GM12878 (cell line): ENCODE data around the gene HSD17B1.

ENCODE experiments used
- CREM ChIP-seq: IDR thresholded peaks from 2 replicates; pipeline ENCODE4 v1.6.1; 2014; ENCODE audit warnings: antibody characterized with exemption, low read depth
- CTCF ChIP-seq, 3 experiments: IDR thresholded peaks in 2 of 3; conservative IDR thresholded peaks in 1 of 3; 2 replicates each; pipeline ENCODE4 v1.5.1; 2011; ENCODE audit warnings: low read depth in 3 of 3, low read length in 3 of 3, mild to moderate bottlenecking in 3 of 3, control low read depth in 2 of 3, moderate library complexity in 2 of 3, inconsistent platforms in 1 of 3, mixed read lengths in 1 of 3; ENCODE audit not compliant: control insufficient read depth in 2 of 3, insufficient read depth in 1 of 3; ENCODE audit errors: extremely low read depth in 1 of 3
- EED ChIP-seq: sonication (generic); IDR thresholded peaks from 2 replicates; pipeline ENCODE4 v1.6.1; 2016; ENCODE audit warnings: antibody characterized with exemption, low read depth
- EZH2 ChIP-seq: IDR thresholded peaks from 2 replicates; pipeline ENCODE4 v1.6.1; 2012; ENCODE audit warnings: low read depth, mild to moderate bottlenecking, control low read depth, inconsistent platforms, low read length, borderline replicate concordance; ENCODE audit not compliant: control insufficient read depth
- MYC ChIP-seq: IDR thresholded peaks from 2 replicates; pipeline ENCODE4 v1.6.1; 2011; ENCODE audit warnings: mild to moderate bottlenecking, low read length, moderate library complexity, inconsistent platforms; ENCODE audit not compliant: insufficient read depth, insufficient replicate concordance, insufficient read length, severe bottlenecking
- NRF1 ChIP-seq: conservative IDR thresholded peaks from 2 replicates; pipeline ENCODE4 v1.6.1; 2011; ENCODE audit warnings: mild to moderate bottlenecking, low read depth, low read length, improper control_type of control experiment
- PBX3 ChIP-seq: IDR thresholded peaks from 2 replicates; pipeline ENCODE4 v1.6.1; 2011; ENCODE audit warnings: mild to moderate bottlenecking, low read depth, low read length, moderate library complexity; ENCODE audit not compliant: insufficient replicate concordance
- POLR2AphosphoS5 ChIP-seq: IDR thresholded peaks from 2 replicates; pipeline ENCODE4 v1.6.1; 2011; ENCODE audit warnings: mild to moderate bottlenecking, low read length, inconsistent platforms
- RELA ChIP-seq: fragments of 450-650 bp; IDR thresholded peaks from 2 replicates; pipeline ENCODE4 v1.8.0; 2014; ENCODE audit warnings: borderline replicate concordance; ENCODE audit not compliant: partially characterized antibody
- SMC3 ChIP-seq: IDR thresholded peaks from 2 replicates; pipeline ENCODE4 v1.6.1; 2011; ENCODE audit warnings: low read length, improper control_type of control experiment, borderline replicate concordance
- ZNF274 ChIP-seq: IDR thresholded peaks from one replicate; pipeline ENCODE4 v1.8.0; 2011; ENCODE audit not compliant: insufficient read length, insufficient read depth

- TF ChIP-seq EED (no peak), CTCF (IDR thresholded peaks at IDR 0.05 in 2 of 3, conservative IDR thresholded peaks at IDR 0.05 in 1 of 3; ENCODE audit: control insufficient read depth in 2 of 3, extremely low read depth in 1 of 3, insufficient read depth in 1 of 3, low read depth in 3 of 3, low read length in 3 of 3) (no peak), PBX3 (no peak), EZH2 (no peak), CREM (0 out of 2 replicates have a peak, but pooled peaks have one; percentile 10), NRF1 (peak; percentile 78), ZNF274 (no peak), RELA (peak; percentile 37), POLR2AphosphoS5 (peak; percentile 54; the same call in 1 of the 2 replicates), MYC (no peak), SMC3 (no peak)
Measured at GRCh38 chr17:42566883-42567573, 14.3 kb downstream of the HSD17B1 start, which contains the start of gene MLX.
